K562 (cell line): ENCODE measurements around the gene ARHGAP42. TPM values are rescaled to one million over a fixed set of nuclear protein-coding genes. Genes with fewer than 3 reads are reported as not detected.

Experiments
- ATAC-seq: fragments of 200-7000 bp; cut with Tn5 transposase; 3 replicates; pipeline ENCODE4 v1.9.1; 2020; ENCODE audit warnings: moderate library complexity
- BruUV-seq: library from RNA; stranded (reverse); fragments of 400-500 nt; replicated peaks from 2 replicates; lab custom pipeline; 2021; lab: Mats Ljungman, UMichigan
- CTCF ChIA-PET: fragments of 300-600 bp; formaldehyde crosslinking; extraction: SDS; loops from one replicate; lab custom pipeline; 2021; ENCODE audit warnings: low intra/inter-chr PET ratio; lab: Yijun Ruan, JAX
- POLR2A ChIA-PET: fragments of 300-600, 350-650 bp; sonication (Branson Sonifier 250); formaldehyde crosslinking; extraction: SDS; loops from one replicate; lab custom pipeline; 2021; ENCODE audit warnings: antibody characterized with exemption, inconsistent platforms; lab: Yijun Ruan, JAX
- DNase-seq, 4 experiments: peaks; one replicate each; pipeline versions ENCODE4 v3.0.0 to v3.0.0-alpha.2; 2011 to 2018; ENCODE audit warnings: low spot score in 3 of 4, mixed read lengths in 3 of 4; ENCODE audit errors: extremely low read depth in 1 of 4
- FAIRE-seq: peaks from 2 replicates; lab custom pipeline; 2011; peaks lifted over from hg19 to GRCh38; lab: Jason Lieb, UNC
- H2AFZ ChIP-seq: 2 replicates; pipeline ENCODE4 v1.6.0; 2011; ENCODE audit warnings: low read depth, low read length, control low read depth, inconsistent platforms
- H3K27ac ChIP-seq: fragments of 200-600 bp; 3 replicates; pipeline ENCODE4 v1.8.0; 2011; ENCODE audit warnings: low read depth, mild to moderate bottlenecking, control low read depth, inconsistent platforms, low read length, moderate library complexity, mixed read lengths; ENCODE audit errors: extremely low read depth
- H3K27me3 ChIP-seq, 2 experiments: fragments of 300-600 bp in 1 of 2; 2 replicates in 1 of 2; 3 replicates in 1 of 2; pipeline versions ENCODE4 v1.6.0 to v1.8.0; 2011; ENCODE audit warnings: inconsistent platforms in 2 of 2, low read length in 2 of 2, mild to moderate bottlenecking in 1 of 2, mixed read lengths in 1 of 2, moderate library complexity in 1 of 2; ENCODE audit not compliant: control insufficient read depth in 2 of 2, insufficient read depth in 2 of 2
- H3K36me3 ChIP-seq: fragments of 300-600 bp; 3 replicates; pipeline ENCODE4 v1.8.0; 2011; ENCODE audit warnings: mild to moderate bottlenecking, low read length, inconsistent platforms; ENCODE audit not compliant: control insufficient read depth, insufficient read depth
- H3K4me1 ChIP-seq, 2 experiments: fragments of 200-600 bp in 1 of 2; replicated peaks in 1 of 2; 2 replicates in 1 of 2; 3 replicates in 1 of 2; pipeline versions ENCODE4 v1.5.1 to v1.8.0; 2011; ENCODE audit warnings: inconsistent platforms in 2 of 2, low read length in 2 of 2, mild to moderate bottlenecking in 1 of 2, mixed read lengths in 1 of 2, moderate library complexity in 1 of 2; ENCODE audit not compliant: control insufficient read depth in 2 of 2, insufficient read depth in 2 of 2
- H3K4me2 ChIP-seq: 2 replicates; pipeline ENCODE4 v1.6.1; 2011; ENCODE audit warnings: low read length, control low read depth, inconsistent platforms, mixed read lengths; ENCODE audit not compliant: insufficient read depth
- H3K4me3 ChIP-seq: fragments of 200-600 bp; sonication (generic), shearing (Covaris generic); 2 replicates; pipeline ENCODE4 v1.5.1; 2016; ENCODE audit warnings: control low read depth, inconsistent platforms
- H3K79me2 ChIP-seq: fragments of 200-600 bp; 3 replicates; pipeline ENCODE4 v1.8.0; 2011; ENCODE audit warnings: low read length, inconsistent platforms; ENCODE audit not compliant: control insufficient read depth, insufficient read depth
- H3K9ac ChIP-seq, 2 experiments: 2 replicates each; pipeline versions ENCODE4 v1.6.0 to v1.6.1; 2011; ENCODE audit warnings: low read depth in 2 of 2, low read length in 2 of 2, control low read depth in 1 of 2, inconsistent platforms in 1 of 2, mild to moderate bottlenecking in 1 of 2, mixed read lengths in 1 of 2; ENCODE audit not compliant: insufficient read depth in 1 of 2
- H3K9me1 ChIP-seq: one replicate; pipeline ENCODE4 v1.6.0; 2011; ENCODE audit warnings: inconsistent platforms, mild to moderate bottlenecking, low read length, moderate library complexity; ENCODE audit not compliant: control insufficient read depth, insufficient read depth
- H3K9me3 ChIP-seq: replicated peaks from 2 replicates; pipeline ENCODE4 v1.5.1; 2011; ENCODE audit warnings: low read depth, low read length, inconsistent platforms; ENCODE audit not compliant: control insufficient read depth, insufficient read depth
- H4K20me1 ChIP-seq: replicated peaks from 2 replicates; pipeline ENCODE4 v1.6.1; 2011; ENCODE audit warnings: low read length, inconsistent platforms, mixed read lengths; ENCODE audit not compliant: control insufficient read depth, insufficient read depth
- CEBPB ChIP-seq: fragments of 450-650 bp; IDR thresholded peaks from 2 replicates; pipeline ENCODE4 v1.6.1; 2016; ENCODE audit warnings: missing genetic modification characterization, missing compliant biosample characterization
- GATAD2A ChIP-seq: fragments of 450-650 bp; IDR thresholded peaks from 2 replicates; pipeline ENCODE4 v1.6.1; 2017
- MEF2D ChIP-seq: conservative IDR thresholded peaks from 2 replicates; pipeline ENCODE4 v1.6.1; 2016; ENCODE audit warnings: low read depth, missing genetic modification characterization, missing compliant biosample characterization
- NR2F6 ChIP-seq: fragments of 450-650 bp; formaldehyde crosslinking; IDR thresholded peaks from 2 replicates; pipeline ENCODE4 v1.4.0; 2020; ENCODE audit warnings: mild to moderate bottlenecking
- TRIM25 ChIP-seq: fragments of 450-650 bp; IDR thresholded peaks from 2 replicates; pipeline ENCODE4 v1.7.0; 2016; ENCODE audit warnings: borderline replicate concordance
- ZNF212 ChIP-seq: fragments of 450-650 bp; formaldehyde crosslinking; IDR thresholded peaks from 2 replicates; pipeline ENCODE4 v1.4.0; 2020; ENCODE audit warnings: mild to moderate bottlenecking
- ZNF311 ChIP-seq: fragments of 250-450 bp; sonication (Bioruptor Pico); IDR thresholded peaks from 2 replicates; pipeline ENCODE4 v1.4.0; 2020; ENCODE audit warnings: mild to moderate bottlenecking, moderate library complexity
- WGBS: fragments of 100-300 bp; shearing (Covaris generic); methylation state at CpG from one replicate; pipeline ENCODE4 v1.1.6; 2016; ENCODE audit warnings: low coverage, mixed read lengths; ENCODE audit not compliant: insufficient coverage; ENCODE audit errors: missing lambda C conversion rate; 5-methylcytosine and 5-hydroxymethylcytosine counted together
- in situ Hi-C: fragments of 300-500 bp; cut with MboI; formaldehyde crosslinking; loops from 4 replicates; pipeline ENCODE4 v1.15.0; 2018; ENCODE audit warnings: inconsistent platforms, mixed read lengths
- intact Hi-C: fragments of 100-400 bp; cut with micrococcal nuclease; formaldehyde crosslinking; loops from 2 replicates; pipeline ENCODE4 v1.14.2; 2022
- polyA plus RNA-seq, 8 experiments: library from polyadenylated mRNA; depleted of rRNA in 4 of 8; stranded (reverse) in 5 of 8; unstranded in 3 of 8; fragments of >200 nt; fragmentation: Nextera tagmentation in 2 of 8; fragmentation: Illumina TruSeq in 1 of 8; extraction: Ambion mirVana in 2 of 8; extraction: Trizol in 1 of 8; gene quantifications; 2 replicates each; pipeline versions ENCODE4 v1.2.1 to v1.2.3, GENCODE V29; 2011 to 2014; ENCODE audit warnings: inconsistent platforms in 1 of 8, missing spikeins in 1 of 8
- total RNA-seq, 7 experiments: library from RNA; depleted of rRNA in 6 of 7; stranded (reverse); fragments of >200 nt in 6 of 7; fragmentation: Illumina TruSeq in 2 of 7; extraction: Trizol in 2 of 7; gene quantifications; 2 replicates each; pipeline versions ENCODE4 v1.2.1 to v1.2.3, GENCODE V29; 2011 to 2021; ENCODE audit warnings: low replicate concordance in 1 of 7
- TF ChIP-seq, protein P1 (sequence below): sonication (generic); formaldehyde crosslinking; IDR thresholded peaks from 2 replicates; pipeline ENCODE4 v1.9.0; 2022; ENCODE audit warnings: mild to moderate bottlenecking, missing genetic modification reagents

ARHGAP42 gene
- total and polyA plus RNA-seq, 9 of the 15 experiments (the other 6 are each of a cell fraction or from before 2014, with no cell fraction given) = 0.95 to 6.1 (median 2.4) TPM

GRCh38 chr11:100638648-100639047, 48.4 kb upstream of the ARHGAP42 start:
- peak; percentile 53; the same call in 2 of the 3 replicates for ATAC-seq
- CTCF ChIA-PET = no interaction called here
- no TSS peak for BruUV-seq
- Histone ChIP-seq H3K27me3 (no peaks in the 10 kb centered on the region), H3K9ac (peak overlapping the region in 1 of 2 experiments; percentile 16; a peak in 1 of 4 replicates), H3K9me1 (no peaks in the 10 kb centered on the region), H2AFZ (peak overlapping the region; percentile 81), H3K4me1 (peaks cover 0 to 14% of the 10 kb centered on the region in 2 experiments; a peak in 3 of 5 replicates), H3K36me3 (no peaks in the 10 kb centered on the region), H3K4me2 (peak overlapping the region; percentile 9; the same call in 1 of the 2 replicates), H3K4me3 (no peak overlapping the region), H3K27ac (peak overlapping the region; percentile 29; the same call in 1 of the 3 replicates), H3K79me2 (no peaks in the 10 kb centered on the region), H3K9me3 (no peaks in the 10 kb centered on the region), H4K20me1 (no peaks in the 10 kb centered on the region)
- DNase-seq = no peak
- FAIRE-seq = no peak
- POLR2A ChIA-PET = interaction anchor here (1.5 kb wide), 1 partner anchor 11 kb away, joined by 3 read pairs; no protein-coding TSS in a partner anchor
- WGBS = 0% methylated on average over 1 of the region's 1 CpG
- intact Hi-C loops (no loop called here), in situ Hi-C loops (no loop called here)
- 0 out of 2 replicates have a peak, but pooled peaks have one; percentile 14 for TF ChIP-seq CEBPB
- TF ChIP-seq ZNF212 (CRISPR knock-in tag) = no peak

GRCh38 chr11:100639140-100639539, 47.9 kb upstream of the ARHGAP42 start:
- H3K27ac ChIP-seq = peak overlapping the region; percentile 29; the same call in 1 of the 3 replicates
- ATAC-seq = peak; percentile 43
- intact Hi-C loops = no loop called here
- no peak for FAIRE-seq
- H3K36me3 ChIP-seq = no peaks in the 10 kb centered on the region
- DNase-seq = no peak
- no peaks in the 10 kb centered on the region for H3K9me1 ChIP-seq
- peak overlapping the region; percentile 81 for H2AFZ ChIP-seq
- H3K4me1 ChIP-seq = peaks cover 0 to 14% of the 10 kb centered on the region in 2 experiments; a peak in 3 of 5 replicates
- no peak overlapping the region for H3K4me3 ChIP-seq
- BruUV-seq = no TSS peak
- in situ Hi-C loops = no loop called here
- H3K4me2 ChIP-seq = peak overlapping the region; percentile 9; the same call in 1 of the 2 replicates
- ChIA-PET POLR2A (interaction anchor here (1.5 kb wide), 1 partner anchor 10 kb away, joined by 3 read pairs; no protein-coding TSS in a partner anchor), CTCF (no interaction called here)
- H3K79me2 ChIP-seq = no peaks in the 10 kb centered on the region
- no peaks in the 10 kb centered on the region for H3K9me3 ChIP-seq
- 9% methylated on average over 9 of the region's 9 CpGs for WGBS
- no peak for TF ChIP-seq ZNF311 (CRISPR knock-in tag)
- TF ChIP-seq TRIM25 = no peak
- no peak for TF ChIP-seq GATAD2A
- TF ChIP-seq NR2F6 = no peak
- TF ChIP-seq, protein P1, sequence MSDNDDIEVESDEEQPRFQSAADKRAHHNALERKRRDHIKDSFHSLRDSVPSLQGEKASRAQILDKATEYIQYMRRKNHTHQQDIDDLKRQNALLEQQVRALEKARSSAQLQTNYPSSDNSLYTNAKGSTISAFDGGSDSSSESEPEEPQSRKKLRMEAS = no peak
- TF ChIP-seq MEF2D (tag) = no peak
- no peaks in the 10 kb centered on the region for H3K27me3 ChIP-seq
- H3K9ac ChIP-seq = peak overlapping the region in 1 of 2 experiments; percentile 16; a peak in 2 of 4 replicates
- no peaks in the 10 kb centered on the region for H4K20me1 ChIP-seq
